ENCODE measurements around the gene MAP10.

The MAP10 gene

GRCh38 chr1:232795497-232796053 is 9.6 kb upstream of the MAP10 start:
- DNase-seq: no peak

DNA sequence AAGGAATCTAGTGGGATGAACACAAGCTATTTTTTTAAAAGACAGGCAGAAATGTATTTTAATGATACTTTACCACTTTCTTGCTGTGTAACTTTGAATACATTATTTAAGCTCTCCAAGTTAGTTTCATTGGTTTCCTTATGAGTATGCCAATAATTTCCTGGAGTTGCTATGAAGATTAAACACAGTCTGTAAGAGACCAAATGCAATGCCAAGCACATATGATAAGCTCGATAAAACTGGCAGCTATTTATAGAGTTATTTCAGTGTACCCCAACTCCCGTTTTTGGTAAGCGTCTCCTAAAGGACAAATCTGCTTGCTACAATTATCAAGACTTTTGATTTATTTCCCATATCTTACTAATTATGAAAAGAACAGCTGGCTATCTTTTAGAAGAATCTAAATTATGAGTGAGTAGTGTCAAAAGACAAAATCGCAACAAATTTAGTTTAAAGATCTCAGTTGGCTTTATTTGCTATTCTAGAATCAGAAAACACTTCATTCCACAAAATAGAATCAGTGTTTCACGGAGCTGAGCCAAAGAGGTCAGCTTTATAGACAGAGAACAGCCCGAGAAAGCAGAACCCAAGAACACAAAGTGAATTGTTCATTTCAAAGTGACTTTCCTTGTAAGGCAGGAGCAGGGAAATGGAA is 7.2 kb upstream of the MAP10 start:
- no peak for DNase-seq

- DNase-seq: no peak
Measured at GRCh38 chr1:232798920-232799319, 6.3 kb upstream of the MAP10 start.

DNA sequence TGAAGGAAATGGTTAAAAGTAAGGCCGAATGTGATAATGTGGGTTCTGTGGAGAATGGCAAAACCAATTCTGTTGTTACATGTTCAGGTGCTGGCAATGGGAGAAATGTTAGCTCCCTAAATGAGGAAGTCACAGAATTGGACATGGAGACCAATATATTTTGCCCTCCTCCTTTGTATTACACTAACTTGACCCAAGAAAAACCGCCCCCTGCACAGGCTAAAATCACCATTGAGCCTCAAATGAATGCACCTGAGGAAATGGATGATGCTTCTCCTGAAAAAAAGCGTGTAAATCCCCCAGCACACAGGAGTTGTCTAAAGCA is 932 bp downstream of the MAP10 start:
- no peak for DNase-seq

DNA sequence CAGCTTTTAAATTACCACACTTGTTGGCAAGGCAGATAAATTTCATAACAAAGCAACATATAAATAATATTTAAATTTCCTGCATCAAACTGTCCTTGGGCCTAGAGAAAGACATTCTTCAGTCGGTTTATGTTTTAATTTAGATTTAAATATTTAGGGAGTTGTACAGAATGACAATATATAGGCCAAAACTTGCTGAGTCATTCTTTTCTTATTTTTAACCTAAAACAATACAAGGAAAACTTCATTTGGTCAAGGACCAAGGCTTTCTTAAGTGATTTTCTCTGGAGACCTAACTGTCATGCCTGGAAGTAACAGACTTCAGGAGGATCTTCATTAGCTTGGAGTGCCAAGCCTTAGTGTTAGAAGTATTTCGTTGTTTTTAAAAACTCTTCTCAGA is 5.6 kb downstream of the MAP10 start:
- DNase-seq: no peak

- DNase-seq: no peak
Measured at GRCh38 chr1:232812560-232812959, 7.3 kb downstream of the MAP10 start.

GRCh38 chr1:232813097-232813496 is 7.9 kb downstream of the MAP10 start:
- no peak for DNase-seq

DNA sequence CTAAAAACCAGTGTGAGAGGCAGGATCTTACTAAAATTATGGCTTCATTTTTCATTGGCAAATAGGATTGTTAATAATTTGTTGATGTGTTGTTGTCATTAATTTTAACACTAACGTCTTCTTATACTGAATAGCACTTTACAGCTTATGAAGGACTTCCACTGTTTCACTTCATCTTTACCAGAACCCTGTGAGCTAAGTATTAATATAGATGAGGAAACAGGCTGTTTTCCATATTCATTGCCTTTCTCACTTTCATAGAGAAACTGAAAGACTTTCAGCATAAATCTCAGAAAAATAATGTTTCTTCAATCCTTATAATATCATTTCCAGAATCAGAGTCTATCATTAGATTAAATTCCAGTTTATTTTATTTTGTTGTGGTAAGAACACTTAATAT is 8.5 kb downstream of the MAP10 start:
- DNase-seq: no peak

DNA sequence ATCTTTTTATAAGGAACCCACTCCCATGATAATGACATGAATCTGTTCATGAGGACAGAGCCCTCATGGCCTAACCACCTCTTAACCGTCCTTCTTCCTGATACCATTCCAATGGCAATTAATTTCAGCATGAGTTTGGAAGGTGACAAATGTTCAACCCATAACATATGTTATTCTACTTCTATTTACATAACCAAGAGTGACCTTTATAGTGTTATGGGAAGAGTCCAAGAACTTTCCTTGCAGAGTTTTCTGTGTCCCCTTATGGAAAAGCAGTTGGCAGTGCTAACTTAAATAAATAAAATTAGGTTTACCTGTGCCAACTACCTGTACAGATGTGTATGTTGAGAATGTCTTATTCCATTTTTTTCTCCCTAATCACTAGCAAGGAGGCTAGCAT is 11.1 kb downstream of the MAP10 start:
- DNase-seq: no peak

- no peak for DNase-seq
Measured at GRCh38 chr1:232818040-232818439, 12.8 kb downstream of the MAP10 start.

GRCh38 chr1:232820431-232820830 is 15.2 kb downstream of the MAP10 start:
- no peak for DNase-seq

DNA sequence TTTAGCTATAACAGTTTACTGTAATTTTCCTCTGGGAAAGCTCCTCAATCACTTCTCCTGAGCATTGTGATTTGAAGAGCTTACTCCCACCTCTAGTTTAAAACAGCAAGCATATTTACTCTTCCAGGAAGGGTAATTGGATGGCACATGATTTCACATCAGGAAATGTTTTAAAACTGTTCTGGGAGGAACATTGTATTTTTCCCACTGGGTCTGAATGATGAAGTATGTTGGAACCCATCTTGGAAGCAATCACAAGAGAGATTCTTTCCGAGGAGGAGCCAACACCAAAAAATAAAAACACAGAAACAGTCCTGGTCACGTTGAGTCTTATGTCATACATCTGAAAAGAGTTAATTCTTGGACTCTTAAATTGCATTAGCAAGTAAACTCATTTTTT is 17.3 kb downstream of the MAP10 start:
- DNase-seq: no peak

- no peak for DNase-seq
Measured at GRCh38 chr1:232826318-232826717, 21.1 kb downstream of the MAP10 start.

GRCh38 chr1:232830661-232831060 is 25.4 kb downstream of the MAP10 start:
- DNase-seq: no peak

DNA sequence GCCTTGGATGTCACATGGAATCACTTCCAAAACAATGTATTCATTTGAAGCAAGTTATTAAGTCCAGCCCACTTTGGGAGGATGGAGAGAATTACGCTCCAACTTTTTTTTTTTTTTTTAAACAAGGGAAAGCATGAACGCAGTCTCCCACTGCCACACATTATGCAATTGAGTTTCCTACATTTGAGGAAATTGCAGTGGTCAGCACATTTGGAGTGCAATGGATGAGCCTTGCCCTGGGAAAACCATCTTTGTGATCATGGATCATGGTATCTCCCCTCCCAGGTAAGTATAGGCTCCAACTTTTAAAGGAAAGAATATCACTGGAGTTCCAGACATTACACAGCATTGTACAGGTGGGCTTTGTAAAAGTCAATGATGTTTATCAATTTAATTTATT is 26.7 kb downstream of the MAP10 start:
- no peak for DNase-seq

GRCh38 chr1:232834066-232834465 is 28.9 kb downstream of the MAP10 start:
- no peak for DNase-seq

DNA sequence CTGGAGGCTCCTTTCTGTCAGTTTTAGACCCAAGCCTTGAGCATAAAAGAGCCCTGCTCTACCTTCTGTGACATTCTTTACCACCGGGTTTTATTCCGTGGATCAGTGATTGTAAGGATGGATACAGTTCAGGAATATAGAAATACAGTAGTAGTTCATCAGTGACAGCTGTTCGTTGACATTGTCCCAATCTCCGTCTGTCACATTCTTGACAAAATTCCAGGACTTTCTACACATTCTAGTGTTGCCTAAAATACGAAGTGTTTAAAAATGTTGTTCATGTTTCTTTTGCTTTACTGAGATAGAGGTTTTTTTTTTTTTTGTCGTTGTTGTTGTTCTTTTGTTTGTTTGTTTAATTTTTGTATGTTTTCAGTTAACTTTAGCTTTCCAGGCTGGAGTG is 29.9 kb downstream of the MAP10 start:
- DNase-seq: no peak

- no peak for DNase-seq
Measured at GRCh38 chr1:232837087-232837486, 31.9 kb downstream of the MAP10 start.

- no peak for DNase-seq
Measured at GRCh38 chr1:232841823-232842565, 36.8 kb downstream of the MAP10 start.

DNA sequence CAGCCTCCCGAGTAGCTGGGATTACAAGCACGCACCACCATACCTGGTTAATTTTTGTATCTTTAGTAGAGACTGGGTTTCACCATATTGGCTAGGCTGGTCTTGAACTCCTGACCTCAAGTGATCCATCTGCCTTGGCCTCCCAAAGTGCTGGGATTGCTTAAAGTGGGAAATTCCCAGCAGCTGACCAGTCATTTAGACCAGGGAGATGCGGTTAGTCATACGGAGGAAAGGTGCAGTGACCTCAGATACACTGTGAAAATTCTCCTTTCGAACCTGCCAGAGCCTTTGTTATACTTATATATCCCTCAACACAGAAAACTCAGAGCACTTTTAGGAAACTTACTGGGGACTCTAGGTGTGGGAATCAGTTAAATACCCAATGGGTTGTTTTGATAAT is 39.6 kb downstream of the MAP10 start:
- DNase-seq: no peak

DNA sequence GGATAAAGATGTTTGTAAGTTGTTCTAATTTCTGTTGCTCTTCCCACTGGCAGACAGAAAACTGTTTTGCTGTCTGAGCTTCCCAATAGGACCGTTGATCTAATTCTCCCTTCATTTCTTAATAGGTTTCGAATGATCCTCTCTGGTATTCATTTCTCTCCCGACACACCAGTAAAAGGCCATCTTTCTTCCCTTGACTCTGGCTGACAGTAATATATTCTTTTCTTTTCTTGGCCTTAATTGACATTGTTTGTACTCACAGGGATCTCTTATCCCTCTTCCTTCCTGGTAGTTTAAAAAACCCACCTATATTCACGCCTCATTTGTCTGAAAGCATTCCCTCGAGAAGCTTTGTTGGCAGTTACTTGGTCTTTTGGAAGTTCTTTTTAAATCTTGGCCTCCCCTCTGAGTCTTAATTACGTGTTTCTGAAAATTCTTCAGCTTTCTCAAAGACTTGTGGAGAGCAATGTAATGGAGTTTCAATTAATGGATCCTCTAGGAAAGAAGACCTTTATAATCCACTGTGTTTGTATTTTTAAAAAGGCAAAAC is 40.3 kb downstream of the MAP10 start:
- DNase-seq: no peak

- no peak for DNase-seq
Measured at GRCh38 chr1:232851532-232851931, 46.3 kb downstream of the MAP10 start.

All from nucleus accumbens (tissue), 56 donors.